Endodermal cell (in vitro differentiated cells): ENCODE data around the gene CIP2A. TPM values are rescaled to one million over a fixed set of nuclear protein-coding genes. Genes with fewer than 3 reads are reported as not detected.

ENCODE experiments used
- DNase-seq: peaks from one replicate; pipeline ENCODE4 v3.0.0-alpha.2; 2017
- H3K27ac ChIP-seq: 2 replicates; pipeline ENCODE4 v1.5.1; 2013; ENCODE audit warnings: mild to moderate bottlenecking, low read depth, low read length, moderate library complexity
- H3K27me3 ChIP-seq: 2 replicates; pipeline ENCODE4 v1.6.1; 2013; ENCODE audit warnings: mild to moderate bottlenecking, low read length, moderate library complexity; ENCODE audit not compliant: insufficient read depth, control insufficient read depth, poor library complexity, severe bottlenecking
- H3K36me3 ChIP-seq: 2 replicates; pipeline ENCODE4 v1.7.0; 2013; ENCODE audit warnings: mild to moderate bottlenecking, low read length, moderate library complexity; ENCODE audit not compliant: control insufficient read depth, insufficient read depth
- H3K4me1 ChIP-seq: one replicate; pipeline ENCODE4 v1.7.0; 2013; ENCODE audit warnings: low read length; ENCODE audit not compliant: control insufficient read depth, insufficient read depth
- H3K4me3 ChIP-seq: 2 replicates; pipeline ENCODE4 v1.5.1; 2013; ENCODE audit warnings: mild to moderate bottlenecking, low read length, moderate library complexity
- H3K9ac ChIP-seq: 2 replicates; pipeline ENCODE4 v1.6.1; 2013; ENCODE audit warnings: mild to moderate bottlenecking, low read length, moderate library complexity; ENCODE audit not compliant: poor library complexity, severe bottlenecking; ENCODE audit errors: extremely low read depth
- H3K9me3 ChIP-seq: 2 replicates; pipeline ENCODE4 v1.6.1; 2013; ENCODE audit warnings: mild to moderate bottlenecking, low read length, moderate library complexity; ENCODE audit not compliant: control insufficient read depth
- H3K27ac Mint-ChIP-seq: 2 replicates; pipeline ENCODE4 v1.8.0; 2020; ENCODE audit warnings: mixed read lengths
- H3K27me3 Mint-ChIP-seq: 2 replicates; pipeline ENCODE4 v1.8.0; 2021; ENCODE audit warnings: mild to moderate bottlenecking, mixed read lengths; ENCODE audit not compliant: insufficient read depth
- H3K36me3 Mint-ChIP-seq: 2 replicates; pipeline ENCODE4 v1.8.0; 2020; ENCODE audit warnings: low read depth, mixed read lengths
- H3K4me1 Mint-ChIP-seq: 2 replicates; pipeline ENCODE4 v1.8.0; 2020; ENCODE audit warnings: mixed read lengths
- H3K4me3 Mint-ChIP-seq: 2 replicates; pipeline ENCODE4 v1.8.0; 2020; ENCODE audit warnings: mild to moderate bottlenecking, moderate library complexity, mixed read lengths
- H3K9me3 Mint-ChIP-seq: 2 replicates; pipeline ENCODE4 v1.8.0; 2020; ENCODE audit warnings: mild to moderate bottlenecking, mixed read lengths
- CTCF ChIP-seq: fragments of 200-600 bp; sonication (generic); conservative IDR thresholded peaks from 2 replicates; pipeline ENCODE4 v1.5.0; 2021; ENCODE audit warnings: antibody characterized with exemption, mild to moderate bottlenecking
- WGBS, 2 experiments: methylation state at CpG; one replicate each; pipeline versions ENCODE4 v1.1.5 to v1.1.7; 2013; ENCODE audit warnings: missing lambda C conversion rate in 2 of 2, mixed read lengths in 1 of 2; ENCODE audit not compliant: insufficient coverage in 1 of 2, insufficient read length in 1 of 2; 5-methylcytosine and 5-hydroxymethylcytosine counted together
- long read RNA-seq, 4 experiments: library from polyadenylated mRNA in 2 of 4; library from RNA in 1 of 4; library from capped mRNA in 1 of 4; stranded (forward) in 3 of 4; unstranded in 1 of 4; transcript quantifications; one replicate each; pipeline ENCODE4 v2.0.0, GENCODE V29; 2020 to 2021; ENCODE audit warnings: inconsistent platforms in 1 of 4
- polyA plus RNA-seq, 2 experiments: library from polyadenylated mRNA; stranded (reverse); fragments of 50-300 nt; gene quantifications; one replicate each; pipeline ENCODE4 v1.2.3, GENCODE V29; 2013
- total RNA-seq, 2 donors: library from RNA; stranded (reverse); fragmentation: NEBNext Ultra II Directional in 1 of 2; extraction: Animal tissue kit (Norgen Biotek cat#: 25700) in 1 of 2; gene quantifications; 2 replicates in 1 of 2; 3 replicates in 1 of 2; pipeline ENCODE4 v1.2.1, GENCODE V29; 2021

CIP2A gene
- 10 to 100 TPM; 30.3 to 43.6 TPM for total RNA-seq
- 35.8 TPM for polyA plus RNA-seq (2013, experiment 1 of 2)
- polyA plus RNA-seq (2013, experiment 2 of 2), result 35.6 TPM
- long read RNA-seq, experiment 1, full-length matches to known transcripts, result 2 of 13 reads
- long read RNA-seq, experiment 1, partial matches to known transcripts, result 5 of 13 reads
- long read RNA-seq, experiment 1, other reads (novel, unspliced or antisense), result 6 of 13 reads
- long read RNA-seq, experiment 2, full-length matches to known transcripts, result 9 of 15 reads
- long read RNA-seq, experiment 2, partial matches to known transcripts, result 5 of 15 reads
- long read RNA-seq, experiment 2, other reads (novel, unspliced or antisense), result 1 of 15 reads
- long read RNA-seq, experiment 3, full-length matches to known transcripts, result 2 of 175 reads
- long read RNA-seq, experiment 3, partial matches to known transcripts, result 158 of 175 reads
- long read RNA-seq, experiment 3, other reads (novel, unspliced or antisense), result 15 of 175 reads
- long read RNA-seq, experiment 4, full-length matches to known transcripts, result 1 of 12 reads
- long read RNA-seq, experiment 4, partial matches to known transcripts, result 10 of 12 reads
- long read RNA-seq, experiment 4, other reads (novel, unspliced or antisense), result 1 of 12 reads

GRCh38 chr3:108589081-108589997 lies at the start of gene CIP2A, which contains the start of gene DZIP3:
TSS of gene CIP2A (minus strand) at chr3:108589438. CDS start at chr3:108589375, 63 bp downstream.
TSS of gene DZIP3 (plus strand) at chr3:108589722. CDS start at chr3:108605407, 15,685 bp downstream.
- Histone ChIP-seq H3K27ac (peak within 1 kb of the TSS; percentile 93), H3K9me3 (no peaks in the 10 kb centered on the region), H3K9ac (peak within 1 kb of the TSS; percentile 95), H3K36me3 (peaks cover 2% of the 10 kb centered on the region), H3K27me3 (no peaks in the 10 kb centered on the region), H3K4me3 (peak within 1 kb of the TSS; percentile 96), H3K4me1 (peaks cover 2% of the 10 kb centered on the region)
- no peaks in the 10 kb centered on the region for H3K9me3 Mint-ChIP-seq
- DNase-seq, result peak; percentile 99
- peak within 1 kb of the TSS; percentile 93 for H3K4me3 Mint-ChIP-seq
- WGBS, 2 experiments, result 0% methylated on average over 24 to 59 of the region's 59 CpGs
- H3K4me1 Mint-ChIP-seq, result peaks cover 25% of the 10 kb centered on the region
- peak within 1 kb of the TSS; percentile 99 for H3K27ac Mint-ChIP-seq
- H3K27me3 Mint-ChIP-seq, result no peaks in the 10 kb centered on the region
- H3K36me3 Mint-ChIP-seq, result peaks cover 3% of the 10 kb centered on the region
- peak; percentile 12 for TF ChIP-seq CTCF

DNA sequence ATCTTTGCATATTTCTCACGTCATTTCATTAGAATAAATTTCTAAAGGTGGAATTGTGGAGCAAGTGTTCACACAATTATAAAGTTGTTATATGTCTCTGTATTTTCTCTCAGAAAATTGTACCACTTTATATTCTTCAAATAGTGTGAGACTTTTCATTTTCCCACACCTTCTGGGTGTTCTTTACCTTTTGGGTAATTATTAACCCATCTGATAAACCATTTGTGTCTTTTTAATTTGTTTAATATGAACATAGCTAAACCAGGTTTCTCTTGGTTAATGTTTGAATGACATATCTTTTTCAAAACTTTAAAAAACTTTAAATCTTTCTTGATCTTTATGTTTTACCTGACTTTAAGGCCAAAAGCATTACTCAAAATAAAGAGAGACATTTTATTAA lies 40.7 kb upstream of the CIP2A start:
- H3K27ac ChIP-seq, result no peak overlapping the region
- no peak for TF ChIP-seq CTCF
- H3K4me3 Mint-ChIP-seq, result no peak overlapping the region
- H3K4me3 ChIP-seq, result no peak overlapping the region
- no peak overlapping the region for H3K9ac ChIP-seq
- H3K36me3 ChIP-seq, result peaks cover 45% of the 10 kb centered on the region
- H3K27me3 ChIP-seq, result no peaks in the 10 kb centered on the region
- no peak overlapping the region for H3K27ac Mint-ChIP-seq
- no peaks in the 10 kb centered on the region for H3K4me1 ChIP-seq
- H3K27me3 Mint-ChIP-seq, result no peaks in the 10 kb centered on the region
- no peaks in the 10 kb centered on the region for H3K9me3 Mint-ChIP-seq
- WGBS, 2 experiments, result 80% methylated on average over 1 of the region's 1 CpG; no CpG with 5 or more reads in 1 of the 2 experiments
- peaks cover 4% of the 10 kb centered on the region for H3K36me3 Mint-ChIP-seq
- H3K9me3 ChIP-seq, result no peaks in the 10 kb centered on the region
- DNase-seq, result no peak
- peaks cover 1% of the 10 kb centered on the region for H3K4me1 Mint-ChIP-seq

GRCh38 chr3:108623504-108623903 lies 34.3 kb upstream of the CIP2A start:
- no peak overlapping the region for H3K9ac ChIP-seq
- no peaks in the 10 kb centered on the region for H3K4me1 ChIP-seq
- no peak overlapping the region for H3K27ac ChIP-seq
- Mint-ChIP-seq H3K9me3 (no peaks in the 10 kb centered on the region), H3K27ac (no peak overlapping the region), H3K4me3 (no peak overlapping the region), H3K27me3 (no peaks in the 10 kb centered on the region), H3K4me1 (no peaks in the 10 kb centered on the region), H3K36me3 (peaks cover 10% of the 10 kb centered on the region)
- H3K9me3 ChIP-seq, result peaks cover 3% of the 10 kb centered on the region
- no peak for TF ChIP-seq CTCF
- H3K4me3 ChIP-seq, result no peak overlapping the region
- DNase-seq, result no peak
- 87 to 100% methylated on average over 1 to 3 of the region's 3 CpGs for WGBS, 2 experiments
- no peaks in the 10 kb centered on the region for H3K27me3 ChIP-seq
- peaks cover 28% of the 10 kb centered on the region for H3K36me3 ChIP-seq
